OCI-LY1 (cell line): ENCODE results near the gene PPP1CC.
"Not testable (repeated sequence)": the region's sequence is repeated elsewhere in the genome, so short reads cannot be mapped to it uniquely, and the experiment has no call there.

Experiments
- H2AFZ ChIP-seq: fragments of 200-600 bp; sonication (generic), shearing (Covaris generic); 2 replicates; pipeline ENCODE4 v1.6.0; 2014; ENCODE audit warnings: antibody characterized with exemption, mild to moderate bottlenecking, low read length
- H3F3A ChIP-seq: fragments of 200-600 bp; sonication (generic), shearing (Covaris generic); 2 replicates; pipeline ENCODE4 v1.6.0; 2014; ENCODE audit warnings: mild to moderate bottlenecking, antibody characterized with exemption, low read length, moderate library complexity; ENCODE audit not compliant: insufficient read depth
- H3K27ac ChIP-seq: fragments of 200-600 bp; sonication (generic); 2 replicates; pipeline ENCODE4 v1.5.1; 2014; ENCODE audit warnings: low read length, mixed run types, mild to moderate bottlenecking, low read depth; ENCODE audit not compliant: poor library complexity, severe bottlenecking
- H3K27me3 ChIP-seq: fragments of 200-600 bp; sonication (generic); 2 replicates; pipeline ENCODE4 v1.6.0; 2014; ENCODE audit warnings: antibody characterized with exemption, mild to moderate bottlenecking, low read length, moderate library complexity; ENCODE audit not compliant: insufficient read depth
- H3K36me3 ChIP-seq: fragments of 200-600 bp; sonication (generic); 2 replicates; pipeline ENCODE4 v1.6.1; 2014; ENCODE audit warnings: mild to moderate bottlenecking, antibody characterized with exemption, low read length, moderate library complexity, mixed read lengths; ENCODE audit not compliant: insufficient read depth
- H3K4me1 ChIP-seq: fragments of 200-600 bp; sonication (generic); 2 replicates; pipeline ENCODE4 v1.5.1; 2014; ENCODE audit warnings: mild to moderate bottlenecking, low read length, moderate library complexity; ENCODE audit not compliant: insufficient read depth, severe bottlenecking
- H3K4me2 ChIP-seq: fragments of 200-600 bp; sonication (generic), shearing (Covaris generic); 2 replicates; pipeline ENCODE4 v1.6.1; 2014; ENCODE audit warnings: low read length
- H3K4me3 ChIP-seq: fragments of 200-600 bp; sonication (generic); 2 replicates; pipeline ENCODE4 v1.5.1; 2014; ENCODE audit warnings: low read length, low read depth, mild to moderate bottlenecking, mixed read lengths; ENCODE audit not compliant: poor library complexity, severe bottlenecking
- H3K79me2 ChIP-seq: fragments of 200-600 bp; shearing (Covaris generic); 2 replicates; pipeline ENCODE4 v1.6.1; 2016; ENCODE audit warnings: mixed run types, low read length, mixed read lengths; ENCODE audit not compliant: insufficient read depth
- H3K9ac ChIP-seq: fragments of 200-600 bp; sonication (generic), shearing (Covaris generic); 2 replicates; pipeline ENCODE4 v1.6.1; 2014; ENCODE audit warnings: mild to moderate bottlenecking, low read length, mixed read lengths
- H3K9me2 ChIP-seq: fragments of 200-600 bp; sonication (generic), shearing (Covaris generic); 2 replicates; pipeline ENCODE4 v1.6.1; 2014; ENCODE audit warnings: low read depth, mild to moderate bottlenecking, low read length, mixed read lengths
- H3K9me3 ChIP-seq: fragments of 200-600 bp; shearing (Covaris generic); 2 replicates; pipeline ENCODE4 v1.6.1; 2014; ENCODE audit warnings: low read length, mixed read lengths
- H4K20me1 ChIP-seq: fragments of 200-600 bp; sonication (generic), shearing (Covaris generic); 2 replicates; pipeline ENCODE4 v1.6.0; 2016; ENCODE audit warnings: mild to moderate bottlenecking, low read length; ENCODE audit not compliant: insufficient read depth
- EZH2 ChIP-seq: fragments of 200-600 bp; sonication (generic), shearing (Covaris generic); IDR thresholded peaks from 2 replicates; pipeline ENCODE4 v1.8.0; 2017; ENCODE audit warnings: borderline replicate concordance, mixed run types, mild to moderate bottlenecking, antibody characterized with exemption, low read length, moderate library complexity, mixed read lengths
- TF ChIP-seq, protein P1 (sequence below): fragments of 200-600 bp; sonication (generic), shearing (Covaris generic); IDR thresholded peaks from 2 replicates; pipeline ENCODE4 v1.5.1; 2017; ENCODE audit warnings: mild to moderate bottlenecking, antibody characterized with exemption, low read length, moderate library complexity, mixed read lengths

The PPP1CC gene

DNA sequence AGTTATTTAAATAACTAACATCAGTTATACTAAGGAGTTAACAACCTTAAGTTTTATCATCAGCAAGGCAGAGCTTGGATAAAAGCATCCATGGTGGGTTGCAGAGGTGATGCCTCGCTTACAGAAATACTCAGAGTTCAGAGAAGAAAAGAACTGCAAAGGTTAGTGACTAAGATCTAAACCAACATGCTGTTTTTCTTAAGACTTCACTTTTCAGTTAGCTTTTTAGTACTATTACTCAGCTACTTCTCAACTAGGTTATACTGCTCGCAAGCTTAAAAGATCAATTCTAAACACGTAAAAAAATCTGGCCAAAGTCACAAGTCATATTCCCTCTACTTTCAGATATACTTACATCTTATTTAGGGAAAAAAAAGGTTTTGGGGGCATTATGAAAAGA lies 2.8 kb downstream of the PPP1CC start:
- no peak overlapping the region for H2AFZ ChIP-seq
- no peaks in the 10 kb centered on the region for H3K27me3 ChIP-seq
- H3K79me2 ChIP-seq: peaks cover 77% of the 10 kb centered on the region
- H3K27ac ChIP-seq: no peak overlapping the region
- peak overlapping the region; percentile 55; the same call in 1 of the 2 replicates for H3K9ac ChIP-seq
- H3K36me3 ChIP-seq: peaks cover 27% of the 10 kb centered on the region
- no peaks in the 10 kb centered on the region for H3K9me2 ChIP-seq
- H3K4me1 ChIP-seq: peaks cover 46% of the 10 kb centered on the region
- H3K4me2 ChIP-seq: peak overlapping the region; percentile 63
- H3F3A ChIP-seq: no peaks in the 10 kb centered on the region
- H3K9me3 ChIP-seq: no peaks in the 10 kb centered on the region
- peak overlapping the region; percentile 98 for H3K4me3 ChIP-seq
- no peaks in the 10 kb centered on the region for H4K20me1 ChIP-seq
- TF ChIP-seq, protein P1, sequence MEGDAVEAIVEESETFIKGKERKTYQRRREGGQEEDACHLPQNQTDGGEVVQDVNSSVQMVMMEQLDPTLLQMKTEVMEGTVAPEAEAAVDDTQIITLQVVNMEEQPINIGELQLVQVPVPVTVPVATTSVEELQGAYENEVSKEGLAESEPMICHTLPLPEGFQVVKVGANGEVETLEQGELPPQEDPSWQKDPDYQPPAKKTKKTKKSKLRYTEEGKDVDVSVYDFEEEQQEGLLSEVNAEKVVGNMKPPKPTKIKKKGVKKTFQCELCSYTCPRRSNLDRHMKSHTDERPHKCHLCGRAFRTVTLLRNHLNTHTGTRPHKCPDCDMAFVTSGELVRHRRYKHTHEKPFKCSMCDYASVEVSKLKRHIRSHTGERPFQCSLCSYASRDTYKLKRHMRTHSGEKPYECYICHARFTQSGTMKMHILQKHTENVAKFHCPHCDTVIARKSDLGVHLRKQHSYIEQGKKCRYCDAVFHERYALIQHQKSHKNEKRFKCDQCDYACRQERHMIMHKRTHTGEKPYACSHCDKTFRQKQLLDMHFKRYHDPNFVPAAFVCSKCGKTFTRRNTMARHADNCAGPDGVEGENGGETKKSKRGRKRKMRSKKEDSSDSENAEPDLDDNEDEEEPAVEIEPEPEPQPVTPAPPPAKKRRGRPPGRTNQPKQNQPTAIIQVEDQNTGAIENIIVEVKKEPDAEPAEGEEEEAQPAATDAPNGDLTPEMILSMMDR: no peak
- no peak for TF ChIP-seq EZH2

GRCh38 chr12:110739488-110739887 lies 3.2 kb downstream of the PPP1CC start:
- H3K4me3 ChIP-seq: peak overlapping the region; percentile 98
- H3K36me3 ChIP-seq: peaks cover 29% of the 10 kb centered on the region
- H3K4me2 ChIP-seq: peak overlapping the region; percentile 63
- no peak overlapping the region for H2AFZ ChIP-seq
- H3K9me3 ChIP-seq: no peaks in the 10 kb centered on the region
- H3K27ac ChIP-seq: no peak overlapping the region
- H3K9me2 ChIP-seq: no peaks in the 10 kb centered on the region
- peak overlapping the region; percentile 55; the same call in 1 of the 2 replicates for H3K9ac ChIP-seq
- no peaks in the 10 kb centered on the region for H3F3A ChIP-seq
- H3K4me1 ChIP-seq: peaks cover 46% of the 10 kb centered on the region
- H4K20me1 ChIP-seq: no peaks in the 10 kb centered on the region
- TF ChIP-seq, protein P1: no peak
- no peak for TF ChIP-seq EZH2
- H3K27me3 ChIP-seq: no peaks in the 10 kb centered on the region
- peaks cover 81% of the 10 kb centered on the region for H3K79me2 ChIP-seq

- Histone ChIP-seq H3K27ac (no peak overlapping the region), H3K9me2 (no peaks in the 10 kb centered on the region), H3F3A (no peaks in the 10 kb centered on the region), H3K4me2 (peak overlapping the region; percentile 63), H3K79me2 (peaks cover 99% of the 10 kb centered on the region), H3K27me3 (no peaks in the 10 kb centered on the region), H3K4me3 (no peak overlapping the region), H3K9me3 (no peaks in the 10 kb centered on the region), H3K36me3 (peaks cover 40% of the 10 kb centered on the region), H4K20me1 (no peaks in the 10 kb centered on the region), H3K9ac (no peak overlapping the region; the same call in 1 of the 2 replicates), H3K4me1 (peaks cover 35% of the 10 kb centered on the region), H2AFZ (no peak overlapping the region)
- no peak for TF ChIP-seq EZH2
- TF ChIP-seq, protein P1: no peak
These were observed 5.2 kb downstream of the PPP1CC start for GRCh38 chr12:110737532-110737931.

- peaks cover 97% of the 10 kb centered on the region for H3K79me2 ChIP-seq
- not testable (repeated sequence) for H3K27ac ChIP-seq, H3K9ac ChIP-seq, H3K4me3 ChIP-seq, H2AFZ ChIP-seq, H3F3A ChIP-seq, H4K20me1 ChIP-seq, H3K4me2 ChIP-seq, H3K9me3 ChIP-seq, H3K27me3 ChIP-seq, H3K9me2 ChIP-seq
- peaks cover 45% of the 10 kb centered on the region for H3K36me3 ChIP-seq
- peaks cover 35% of the 10 kb centered on the region for H3K4me1 ChIP-seq
These were observed 5.7 kb downstream of the PPP1CC start for GRCh38 chr12:110737016-110737415.
